Measurements from ENCODE around the gene C6. TPM values are rescaled to one million over a fixed set of nuclear protein-coding genes. Genes with fewer than 3 reads are reported as not detected.

The C6 gene
- polyA plus RNA-seq, 1 donor (not counting 4 experiments of a cell fraction or from before 2014, with no cell fraction given), result not detected

DNA sequence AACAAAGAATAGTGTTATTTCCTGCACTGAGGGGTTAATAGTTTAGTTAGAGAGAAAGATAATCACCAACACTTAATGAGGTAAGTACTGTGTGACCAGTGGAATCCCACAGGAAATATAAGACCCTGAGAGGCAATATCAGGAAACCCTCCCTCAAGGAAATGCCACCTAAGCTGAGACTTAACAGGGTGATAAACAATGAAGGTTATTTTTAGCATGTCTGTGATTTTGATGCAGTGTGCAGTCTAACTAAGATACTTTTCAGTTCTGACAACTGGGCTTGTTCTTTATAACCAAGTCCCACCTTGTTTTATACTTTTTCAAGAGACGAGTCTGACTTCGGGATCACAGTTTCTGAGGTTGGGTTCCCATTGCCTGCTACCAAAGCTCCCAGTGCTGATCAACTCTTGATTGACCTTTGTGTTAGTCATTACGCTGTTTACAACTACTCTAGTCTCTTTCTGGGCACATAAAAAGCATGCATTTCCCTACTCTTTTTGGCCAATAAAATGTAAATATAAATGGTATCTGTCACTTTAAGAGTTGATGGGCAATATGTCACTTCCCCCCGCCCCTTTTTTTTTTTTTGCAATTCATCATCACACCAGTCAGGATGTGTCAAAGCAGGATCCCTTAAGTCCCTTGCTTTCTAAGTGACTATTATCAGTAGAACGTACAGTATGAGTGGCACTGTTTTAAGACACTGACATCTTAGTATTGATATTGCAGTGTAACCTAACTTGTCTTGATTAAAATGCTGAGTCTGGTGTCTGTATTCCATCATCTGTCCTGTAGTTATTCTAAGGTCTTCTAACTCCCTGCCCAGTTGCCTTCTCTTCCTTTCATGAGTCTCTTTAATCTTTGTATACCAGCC is 31.4 kb downstream of the C6 start:
- TF ChIP-seq EZH2 (IDR thresholded peaks at IDR 0.05; ENCODE audit: low read length), result no peak
- TF ChIP-seq, protein P1, sequence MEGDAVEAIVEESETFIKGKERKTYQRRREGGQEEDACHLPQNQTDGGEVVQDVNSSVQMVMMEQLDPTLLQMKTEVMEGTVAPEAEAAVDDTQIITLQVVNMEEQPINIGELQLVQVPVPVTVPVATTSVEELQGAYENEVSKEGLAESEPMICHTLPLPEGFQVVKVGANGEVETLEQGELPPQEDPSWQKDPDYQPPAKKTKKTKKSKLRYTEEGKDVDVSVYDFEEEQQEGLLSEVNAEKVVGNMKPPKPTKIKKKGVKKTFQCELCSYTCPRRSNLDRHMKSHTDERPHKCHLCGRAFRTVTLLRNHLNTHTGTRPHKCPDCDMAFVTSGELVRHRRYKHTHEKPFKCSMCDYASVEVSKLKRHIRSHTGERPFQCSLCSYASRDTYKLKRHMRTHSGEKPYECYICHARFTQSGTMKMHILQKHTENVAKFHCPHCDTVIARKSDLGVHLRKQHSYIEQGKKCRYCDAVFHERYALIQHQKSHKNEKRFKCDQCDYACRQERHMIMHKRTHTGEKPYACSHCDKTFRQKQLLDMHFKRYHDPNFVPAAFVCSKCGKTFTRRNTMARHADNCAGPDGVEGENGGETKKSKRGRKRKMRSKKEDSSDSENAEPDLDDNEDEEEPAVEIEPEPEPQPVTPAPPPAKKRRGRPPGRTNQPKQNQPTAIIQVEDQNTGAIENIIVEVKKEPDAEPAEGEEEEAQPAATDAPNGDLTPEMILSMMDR (optimal IDR thresholded peaks at IDR 0.05 in 1 of 3, IDR thresholded peaks at IDR 0.05 in 1 of 3, conservative IDR thresholded peaks at IDR 0.05 in 1 of 3; ENCODE audit: extremely low read depth in 1 of 3, insufficient read depth in 2 of 3, low read length in 3 of 3), result no peak

DNA sequence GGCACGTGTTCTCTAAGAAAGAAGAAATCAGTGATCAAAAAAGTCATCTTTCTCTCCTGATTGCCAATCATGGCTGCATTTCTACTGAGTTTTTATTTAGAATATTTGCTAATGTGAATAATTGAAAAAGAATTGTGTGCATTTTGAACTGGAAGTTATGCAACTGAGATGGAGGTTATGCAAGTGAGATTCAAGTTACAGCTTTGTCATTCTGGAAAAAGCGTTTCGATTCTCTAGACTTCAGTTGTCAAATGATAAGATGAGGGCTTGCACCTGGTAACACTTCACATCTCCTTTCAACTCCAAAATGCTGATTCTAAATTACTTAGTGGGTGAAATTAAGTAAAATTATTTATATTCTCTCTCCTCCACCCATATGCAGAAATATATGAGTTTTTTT is 36.4 kb downstream of the C6 start:
- Histone ChIP-seq H3K4me2 (ENCODE audit: control insufficient read depth, extremely low read depth, insufficient read depth, low read depth, low read length) (no peak overlapping the region), H3K9me3 (ENCODE audit: control insufficient read depth, low read depth, low read length) (no peaks in the 10 kb centered on the region), H3K9ac (ENCODE audit: control insufficient read depth, extremely low read depth, insufficient read depth, low read length) (no peak overlapping the region), H3K9me1 (ENCODE audit: control insufficient read depth, extremely low read depth, insufficient read depth, low read length) (no peaks in the 10 kb centered on the region), H4K20me1 (ENCODE audit: control insufficient read depth, extremely low read depth, insufficient read depth, low read length) (no peaks in the 10 kb centered on the region), H3K4me1 (ENCODE audit: control insufficient read depth, extremely low read depth, insufficient read depth, low read length) (no peaks in the 10 kb centered on the region), H3K27ac (ENCODE audit: control insufficient read depth, insufficient read depth, low read length) (no peak overlapping the region), H2AFZ (ENCODE audit: control insufficient read depth, low read length) (no peak overlapping the region), H3K79me2 (ENCODE audit: control insufficient read depth, insufficient read depth, low read length) (no peaks in the 10 kb centered on the region), H3K27me3 (ENCODE audit: control insufficient read depth, extremely low read depth, insufficient read depth, low read length) (no peaks in the 10 kb centered on the region), H3K36me3 (ENCODE audit: control insufficient read depth in 2 of 2, extremely low read depth in 1 of 2, insufficient read depth in 2 of 2, low read length in 2 of 2) (no peaks in the 10 kb centered on the region), H3K4me3 (ENCODE audit: control insufficient read depth in 2 of 3, extremely low read depth in 1 of 3, insufficient read depth in 2 of 3, low read depth in 1 of 3, low read length in 3 of 3) (no peak overlapping the region)
- dilution Hi-C loops (cut with MboI; ENCODE audit: extremely low pct_ligation_motif_present, low sequenced_read_pairs), result no loop called here
- TF ChIP-seq, protein P1 (optimal IDR thresholded peaks at IDR 0.05 in 1 of 3, IDR thresholded peaks at IDR 0.05 in 1 of 3, conservative IDR thresholded peaks at IDR 0.05 in 1 of 3; ENCODE audit: extremely low read depth in 1 of 3, insufficient read depth in 2 of 3, low read length in 3 of 3), result no peak
- no peak for TF ChIP-seq EZH2 (IDR thresholded peaks at IDR 0.05; ENCODE audit: low read length)
- DNase-seq (ENCODE audit: low read depth, low spot score) (no peak), FAIRE-seq (no peak)

More for the DNA sequence above, 31.4 kb downstream of the C6 start:
- FAIRE-seq, result no peak
- DNase-seq (ENCODE audit: low read depth, low spot score), result no peak
- Histone ChIP-seq H3K9ac (ENCODE audit: control insufficient read depth, extremely low read depth, insufficient read depth, low read length) (no peak overlapping the region), H3K9me3 (ENCODE audit: control insufficient read depth, low read depth, low read length) (no peaks in the 10 kb centered on the region), H2AFZ (ENCODE audit: control insufficient read depth, low read length) (no peak overlapping the region), H3K79me2 (ENCODE audit: control insufficient read depth, insufficient read depth, low read length) (no peaks in the 10 kb centered on the region), H3K4me1 (ENCODE audit: control insufficient read depth, extremely low read depth, insufficient read depth, low read length) (no peaks in the 10 kb centered on the region), H3K9me1 (ENCODE audit: control insufficient read depth, extremely low read depth, insufficient read depth, low read length) (no peaks in the 10 kb centered on the region), H3K4me3 (ENCODE audit: control insufficient read depth in 2 of 3, extremely low read depth in 1 of 3, insufficient read depth in 2 of 3, low read depth in 1 of 3, low read length in 3 of 3) (no peak overlapping the region), H3K36me3 (ENCODE audit: control insufficient read depth in 2 of 2, extremely low read depth in 1 of 2, insufficient read depth in 2 of 2, low read length in 2 of 2) (no peaks in the 10 kb centered on the region), H3K4me2 (ENCODE audit: control insufficient read depth, extremely low read depth, insufficient read depth, low read depth, low read length) (no peak overlapping the region), H4K20me1 (ENCODE audit: control insufficient read depth, extremely low read depth, insufficient read depth, low read length) (no peaks in the 10 kb centered on the region), H3K27ac (ENCODE audit: control insufficient read depth, insufficient read depth, low read length) (no peak overlapping the region), H3K27me3 (ENCODE audit: control insufficient read depth, extremely low read depth, insufficient read depth, low read length) (no peaks in the 10 kb centered on the region)
- dilution Hi-C loops (cut with MboI; ENCODE audit: extremely low pct_ligation_motif_present, low sequenced_read_pairs), result no loop called here

Data from keratinocyte (primary cell).